ENCODE data around the gene SOCS1. TPM values are rescaled to one million over a fixed set of nuclear protein-coding genes. Genes with fewer than 3 reads are reported as not detected.

SOCS1 gene
- total and polyA plus RNA-seq, 2 of the 4 experiments (the other 2 are of a cell fraction): 2.0 to 22.0 TPM

DNA sequence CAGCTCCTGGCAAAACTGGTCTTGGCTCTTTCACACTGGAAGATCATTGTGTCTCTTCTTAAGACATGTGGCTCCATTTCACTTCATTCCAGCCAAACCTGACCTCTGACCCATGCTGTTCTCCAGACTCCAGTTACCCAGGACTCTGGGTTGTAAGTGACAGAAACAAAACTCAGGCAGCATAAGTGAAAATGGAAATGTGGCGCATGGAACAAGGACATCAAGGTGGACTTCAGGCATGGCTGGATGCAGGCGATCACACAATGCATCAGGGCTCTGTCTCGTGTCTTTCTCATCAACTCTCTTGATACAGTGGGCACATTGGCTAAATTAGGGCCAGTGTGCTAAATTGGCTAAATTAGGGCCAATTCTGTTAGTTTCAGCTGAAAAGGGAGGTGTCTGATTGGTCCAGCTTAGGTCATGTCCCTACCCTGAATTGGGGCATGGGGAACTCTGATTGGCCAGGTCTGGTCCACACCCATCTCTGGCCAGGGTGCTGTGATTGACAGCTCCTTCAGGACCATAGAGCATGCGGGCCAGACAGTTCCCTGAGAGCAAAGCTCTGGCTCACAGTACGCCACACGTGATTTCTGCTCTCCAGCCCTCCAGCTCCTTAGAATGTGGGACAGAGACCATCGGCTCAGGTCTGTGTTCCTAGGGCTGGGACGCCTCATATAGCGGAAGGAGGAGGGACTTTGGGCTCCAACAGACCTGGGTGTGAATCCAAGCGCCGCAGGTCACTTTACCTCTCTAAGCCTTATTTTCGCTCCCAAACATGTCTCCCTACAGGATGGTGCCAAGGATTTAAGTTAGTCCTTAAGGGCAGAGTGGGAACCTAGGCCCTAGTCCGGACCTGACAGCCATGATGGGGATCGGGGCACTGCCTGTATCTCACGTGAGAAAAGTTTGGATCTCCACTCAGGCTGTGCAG is 17.5 kb downstream of the SOCS1 start (continued):
- TF ChIP-seq, protein P1, sequence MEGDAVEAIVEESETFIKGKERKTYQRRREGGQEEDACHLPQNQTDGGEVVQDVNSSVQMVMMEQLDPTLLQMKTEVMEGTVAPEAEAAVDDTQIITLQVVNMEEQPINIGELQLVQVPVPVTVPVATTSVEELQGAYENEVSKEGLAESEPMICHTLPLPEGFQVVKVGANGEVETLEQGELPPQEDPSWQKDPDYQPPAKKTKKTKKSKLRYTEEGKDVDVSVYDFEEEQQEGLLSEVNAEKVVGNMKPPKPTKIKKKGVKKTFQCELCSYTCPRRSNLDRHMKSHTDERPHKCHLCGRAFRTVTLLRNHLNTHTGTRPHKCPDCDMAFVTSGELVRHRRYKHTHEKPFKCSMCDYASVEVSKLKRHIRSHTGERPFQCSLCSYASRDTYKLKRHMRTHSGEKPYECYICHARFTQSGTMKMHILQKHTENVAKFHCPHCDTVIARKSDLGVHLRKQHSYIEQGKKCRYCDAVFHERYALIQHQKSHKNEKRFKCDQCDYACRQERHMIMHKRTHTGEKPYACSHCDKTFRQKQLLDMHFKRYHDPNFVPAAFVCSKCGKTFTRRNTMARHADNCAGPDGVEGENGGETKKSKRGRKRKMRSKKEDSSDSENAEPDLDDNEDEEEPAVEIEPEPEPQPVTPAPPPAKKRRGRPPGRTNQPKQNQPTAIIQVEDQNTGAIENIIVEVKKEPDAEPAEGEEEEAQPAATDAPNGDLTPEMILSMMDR (conservative IDR thresholded peaks at IDR 0.05; ENCODE audit: low read depth, low read length): no peak
- TF ChIP-seq ELK1 (IDR thresholded peaks at IDR 0.05; ENCODE audit: borderline replicate concordance, low read depth, low read length): no peak

All from IMR-90 (cell line).